GM12892 (cell line): ENCODE data around the gene ZNF689.

Experiments used
- POLR2A ChIP-seq: IDR thresholded peaks from 2 replicates; pipeline ENCODE4 v1.6.1; 2011; ENCODE audit warnings: low read depth, low read length, control low read depth
- POLR2AphosphoS5 ChIP-seq: IDR thresholded peaks from 2 replicates; pipeline ENCODE4 v1.6.1; 2011; ENCODE audit warnings: low read depth, low read length, control low read depth
- TAF1 ChIP-seq: IDR thresholded peaks from 2 replicates; pipeline ENCODE4 v1.6.1; 2011; ENCODE audit warnings: low read depth, mild to moderate bottlenecking, control low read depth, low read length, borderline replicate concordance

- TF ChIP-seq POLR2AphosphoS5: no peak
- TF ChIP-seq POLR2A: no peak
- no peak for TF ChIP-seq TAF1
Observed at GRCh38 chr16:30554557-30555314, 55.5 kb downstream of the ZNF689 start.
